Sigmoid colon (tissue), 4 donors: ENCODE results near the gene SND1.

Experiments used
- EP300 ChIP-seq, 4 donors: sonication (generic); formaldehyde crosslinking; IDR thresholded peaks; one replicate each; pipeline ENCODE4 v1.6.1; 2017; ENCODE audit warnings: antibody characterized with exemption in 4 of 4
- POLR2A ChIP-seq, 2 donors: fragments of 450-650 bp; IDR thresholded peaks; one replicate each; pipeline ENCODE4 v1.6.1; 2016; ENCODE audit warnings: antibody characterized with exemption in 2 of 2, mild to moderate bottlenecking in 2 of 2, moderate library complexity in 2 of 2
- TF ChIP-seq, protein P1 (sequence below), 4 experiments: fragments of 450-650 bp in 3 of 4; fragments of 200-600 bp in 1 of 4; IDR thresholded peaks; one replicate each; pipeline ENCODE4 v1.5.1; 2016 to 2019; ENCODE audit warnings: antibody characterized with exemption in 4 of 4, mild to moderate bottlenecking in 3 of 4, moderate library complexity in 2 of 4

DNA sequence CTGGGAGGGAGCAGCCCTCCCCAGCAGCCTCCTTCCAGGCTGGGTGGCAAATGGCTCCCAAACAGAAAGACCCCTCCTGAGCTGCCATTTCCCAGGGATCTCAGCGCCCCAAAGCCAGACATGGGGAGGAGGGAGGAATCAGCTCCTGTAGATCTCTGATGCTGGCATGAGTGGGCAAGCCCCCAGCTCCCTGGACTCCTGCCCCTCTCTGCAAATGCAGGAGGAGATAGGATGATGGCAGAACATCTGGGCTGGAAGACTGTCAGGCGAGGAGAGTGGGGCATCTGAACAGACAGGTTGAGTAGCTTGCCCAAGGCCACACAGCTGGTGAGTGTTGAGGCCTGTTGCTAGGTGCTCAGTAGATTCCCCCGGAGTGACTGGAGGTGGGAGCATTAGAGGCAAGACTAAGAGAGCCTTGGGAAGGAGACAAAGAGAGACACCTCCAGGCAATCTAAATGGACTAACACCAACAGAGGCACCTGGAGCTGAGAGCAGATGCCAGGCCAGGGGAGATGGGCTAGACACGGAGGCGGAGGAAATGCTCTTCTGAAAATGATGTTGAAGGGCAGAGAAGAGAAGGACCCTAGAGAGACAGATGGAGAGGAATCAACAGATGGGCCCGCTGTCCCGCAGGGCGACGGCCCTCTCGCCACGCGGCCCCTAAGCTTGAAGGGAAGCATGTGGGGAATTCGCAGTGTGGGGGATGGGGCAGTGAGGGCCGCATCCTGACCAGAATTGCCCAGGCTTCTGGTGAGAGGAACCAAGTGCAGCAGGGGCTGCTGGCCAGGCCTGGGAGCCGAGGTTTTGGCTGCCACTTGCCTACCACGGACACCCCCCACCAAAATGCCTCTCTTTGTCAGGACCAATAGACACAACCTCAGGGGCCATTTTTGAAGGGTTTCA, 464.1 kb downstream of the SND1 start:
- TF ChIP-seq EP300 (IDR thresholded peaks at IDR 0.05) = no peak
- TF ChIP-seq, protein P1, sequence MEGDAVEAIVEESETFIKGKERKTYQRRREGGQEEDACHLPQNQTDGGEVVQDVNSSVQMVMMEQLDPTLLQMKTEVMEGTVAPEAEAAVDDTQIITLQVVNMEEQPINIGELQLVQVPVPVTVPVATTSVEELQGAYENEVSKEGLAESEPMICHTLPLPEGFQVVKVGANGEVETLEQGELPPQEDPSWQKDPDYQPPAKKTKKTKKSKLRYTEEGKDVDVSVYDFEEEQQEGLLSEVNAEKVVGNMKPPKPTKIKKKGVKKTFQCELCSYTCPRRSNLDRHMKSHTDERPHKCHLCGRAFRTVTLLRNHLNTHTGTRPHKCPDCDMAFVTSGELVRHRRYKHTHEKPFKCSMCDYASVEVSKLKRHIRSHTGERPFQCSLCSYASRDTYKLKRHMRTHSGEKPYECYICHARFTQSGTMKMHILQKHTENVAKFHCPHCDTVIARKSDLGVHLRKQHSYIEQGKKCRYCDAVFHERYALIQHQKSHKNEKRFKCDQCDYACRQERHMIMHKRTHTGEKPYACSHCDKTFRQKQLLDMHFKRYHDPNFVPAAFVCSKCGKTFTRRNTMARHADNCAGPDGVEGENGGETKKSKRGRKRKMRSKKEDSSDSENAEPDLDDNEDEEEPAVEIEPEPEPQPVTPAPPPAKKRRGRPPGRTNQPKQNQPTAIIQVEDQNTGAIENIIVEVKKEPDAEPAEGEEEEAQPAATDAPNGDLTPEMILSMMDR (IDR thresholded peaks at IDR 0.05) = no peak
- TF ChIP-seq POLR2A (IDR thresholded peaks at IDR 0.05) = no peak
